ENCODE measurements around the gene UQCRFS1.

DNA sequence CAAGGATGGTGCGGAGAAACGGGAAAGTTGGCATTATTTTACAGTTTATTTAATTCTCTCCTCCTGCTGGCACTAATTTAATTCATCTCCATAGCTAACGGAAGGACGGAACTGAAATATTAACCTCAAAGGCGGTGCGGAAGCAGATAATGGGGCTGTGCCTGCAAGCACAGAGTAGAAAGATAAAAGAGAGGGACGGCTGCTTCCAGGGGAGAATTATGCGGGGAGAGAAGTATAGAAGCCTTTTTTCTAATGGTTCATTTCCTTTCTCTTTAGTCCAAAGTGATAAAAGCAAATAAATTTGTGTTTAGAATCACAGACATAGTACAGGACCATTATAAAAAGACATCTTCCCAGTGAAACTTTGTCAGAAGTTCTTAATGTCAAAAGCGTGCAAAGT is 34.5 kb upstream of the UQCRFS1 start:
- no peak for TF ChIP-seq ZNF274 (IDR thresholded peaks at IDR 0.05; ENCODE audit: low read depth, low read length)
- TF ChIP-seq YY1 (IDR thresholded peaks at IDR 0.05; ENCODE audit: insufficient read depth, insufficient read length), result no peak

Measured in NT2/D1 (cell line).